HG02571 (cell line): ENCODE results near the gene MAGI1.
"Not testable (repeated sequence)": the region's sequence is repeated elsewhere in the genome, so short reads cannot be mapped to it uniquely, and the experiment has no call there.

Source experiments
- ATAC-seq: cut with Tn5 transposase; IDR thresholded peaks from one replicate; pipeline ENCODE4 v1.9.1; 2021; ENCODE audit warnings: mild to moderate bottlenecking, moderate library complexity; ENCODE audit not compliant: unreplicated experiment

The MAGI1 gene

DNA sequence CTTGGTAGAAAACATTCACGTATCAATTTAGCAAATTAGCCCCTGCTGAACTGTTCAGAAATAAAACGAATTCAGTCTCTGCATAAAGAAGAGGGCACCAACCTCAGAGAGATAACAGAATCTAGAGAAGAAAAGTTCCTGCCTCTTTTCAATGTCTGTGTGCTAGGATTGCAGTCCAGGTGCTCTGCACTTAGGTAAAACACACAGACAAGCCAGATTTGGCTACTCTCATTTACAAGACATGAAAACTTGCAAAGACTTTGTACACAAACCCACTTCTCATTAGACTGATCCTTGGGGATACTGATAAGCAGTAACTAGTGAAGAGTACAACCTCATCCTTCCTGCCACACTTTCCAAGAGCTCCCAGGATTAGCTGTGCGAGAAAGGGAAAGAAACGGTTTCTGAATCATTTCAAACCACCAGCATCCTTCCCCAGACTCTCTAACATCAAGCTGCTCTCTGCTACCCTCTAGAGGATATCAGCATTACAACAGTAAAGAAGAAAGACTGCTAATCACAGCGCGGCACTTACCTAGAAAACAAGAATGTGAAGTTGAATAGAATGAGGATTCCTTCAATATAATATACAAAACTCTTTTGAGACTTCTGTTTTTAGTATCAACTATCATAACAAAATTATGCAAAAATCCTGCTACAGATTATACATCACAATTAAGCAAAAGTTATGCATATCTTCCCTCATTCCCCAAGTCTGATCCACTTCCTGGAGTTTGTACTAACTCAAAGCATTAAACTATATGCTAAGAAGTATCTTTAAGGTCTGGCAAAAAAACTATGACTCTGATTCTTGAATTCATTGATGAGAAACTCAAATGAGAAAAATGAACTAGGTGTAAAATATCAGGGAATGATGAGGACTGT, 306.4 kb downstream of the MAGI1 start:
- ATAC-seq: peak; percentile 71

DNA sequence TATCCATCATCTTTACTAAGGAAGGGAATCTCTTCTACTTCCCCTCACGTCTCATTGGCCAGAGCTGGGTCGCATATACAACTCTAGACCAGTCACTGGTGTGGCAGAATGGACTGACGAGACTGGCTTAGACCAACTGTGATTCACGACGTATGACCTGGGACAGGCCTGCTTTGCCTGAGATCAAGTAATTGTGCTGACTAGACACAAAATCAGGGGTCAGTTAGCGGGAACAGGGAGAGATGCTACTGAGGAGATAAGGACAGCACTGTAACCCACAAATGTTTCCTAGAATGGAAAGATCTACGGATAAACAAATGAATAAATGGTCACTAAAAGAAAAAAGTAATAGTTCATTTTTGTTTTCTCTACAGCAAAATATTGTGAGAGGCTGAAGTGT, 308.3 kb downstream of the MAGI1 start:
- ATAC-seq: no peak

DNA sequence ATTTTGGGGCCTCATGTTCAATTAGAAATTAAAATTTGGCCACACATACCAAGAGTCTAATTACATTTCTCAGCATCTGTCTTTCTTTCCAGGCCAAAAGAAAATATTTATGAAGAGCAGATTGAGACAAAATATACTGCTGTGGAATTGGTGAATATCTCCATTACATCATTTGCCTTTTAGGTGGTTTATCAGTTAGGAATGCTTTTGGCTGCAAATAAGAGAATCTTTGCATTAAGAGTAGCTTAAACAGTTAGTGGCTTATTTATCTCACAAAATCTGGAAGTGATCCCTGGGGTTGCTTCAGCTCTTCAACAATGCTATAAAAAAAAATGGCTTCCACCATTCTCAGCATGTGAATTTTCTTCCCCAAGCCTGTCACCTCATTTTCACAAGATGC, 308.7 kb downstream of the MAGI1 start:
- no peak for ATAC-seq

DNA sequence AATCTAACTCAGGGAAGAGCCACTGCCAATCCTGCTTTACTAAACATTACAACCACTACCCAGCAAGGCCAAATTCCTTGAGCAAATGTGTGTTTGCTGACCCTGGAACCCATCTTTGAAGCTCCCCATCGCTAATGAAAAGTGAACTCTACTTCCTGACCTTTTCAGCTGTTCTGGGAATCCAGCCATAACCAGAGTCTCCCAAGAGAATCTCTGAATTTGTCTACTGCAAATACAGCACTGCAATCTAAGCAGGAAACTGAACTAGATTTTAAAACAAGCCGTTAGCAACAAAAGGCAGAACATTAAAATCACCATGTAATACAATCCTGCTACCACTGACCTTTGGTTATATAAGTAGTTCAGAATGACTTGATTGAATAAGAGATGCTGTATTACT, 309.2 kb downstream of the MAGI1 start:
- no peak for ATAC-seq

DNA sequence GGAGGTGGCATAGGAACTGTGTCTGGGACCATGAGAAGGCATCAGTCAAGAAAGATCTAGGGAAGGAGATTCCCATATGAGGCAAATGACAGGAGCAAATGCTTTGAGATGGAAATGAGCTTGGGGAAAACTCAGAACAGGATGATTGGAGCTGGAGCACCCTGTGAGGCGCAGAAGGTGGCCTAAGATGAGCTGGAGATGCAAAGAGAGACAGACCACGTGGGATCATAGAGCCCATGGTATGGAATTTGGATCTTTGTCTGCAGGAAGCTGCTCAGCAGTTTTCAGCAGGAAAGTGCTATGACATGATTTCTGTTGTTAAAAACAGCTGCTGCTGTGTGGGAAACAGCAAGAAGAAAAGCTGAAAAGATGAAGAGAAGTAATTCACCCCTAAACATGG, 310.6 kb downstream of the MAGI1 start:
- no peak for ATAC-seq

DNA sequence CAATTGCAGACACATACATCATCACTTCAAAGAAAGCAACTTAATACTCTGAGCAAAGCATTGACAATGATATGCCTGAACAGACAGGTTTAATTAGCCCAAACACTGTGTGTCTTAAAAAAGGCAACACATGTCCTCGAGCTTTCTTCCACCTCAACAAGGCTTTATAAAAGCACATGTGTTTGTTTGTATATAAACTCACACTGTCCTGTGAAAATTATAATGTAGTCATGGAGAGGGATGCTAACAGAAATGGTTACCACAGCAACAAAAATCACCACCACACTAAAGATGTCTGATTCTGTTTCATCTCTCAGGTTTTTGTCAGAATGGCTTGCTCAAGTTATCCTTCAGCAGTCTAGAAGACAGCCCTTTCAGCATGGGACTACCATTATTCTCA, 314.7 kb downstream of the MAGI1 start:
- no peak for ATAC-seq

DNA sequence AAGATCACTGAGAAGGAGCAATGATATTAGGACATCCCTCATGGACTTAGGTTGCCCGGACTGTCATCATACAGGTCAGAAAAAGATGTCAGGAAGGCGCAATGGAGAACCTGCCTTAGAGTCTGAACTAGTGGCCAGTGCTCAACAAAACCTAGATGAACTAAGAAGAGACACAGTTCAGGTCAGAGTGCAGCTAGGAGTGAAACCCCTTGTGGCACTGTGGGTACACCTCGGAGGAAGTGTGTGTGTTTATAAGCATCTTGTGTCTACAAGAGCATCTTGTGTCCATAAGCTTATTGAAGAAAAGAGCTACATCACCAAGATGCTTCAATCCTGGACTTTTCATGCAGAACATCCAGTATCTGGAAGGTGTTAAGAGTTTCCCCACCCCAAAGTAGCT, 315.7 kb downstream of the MAGI1 start:
- ATAC-seq: no peak

DNA sequence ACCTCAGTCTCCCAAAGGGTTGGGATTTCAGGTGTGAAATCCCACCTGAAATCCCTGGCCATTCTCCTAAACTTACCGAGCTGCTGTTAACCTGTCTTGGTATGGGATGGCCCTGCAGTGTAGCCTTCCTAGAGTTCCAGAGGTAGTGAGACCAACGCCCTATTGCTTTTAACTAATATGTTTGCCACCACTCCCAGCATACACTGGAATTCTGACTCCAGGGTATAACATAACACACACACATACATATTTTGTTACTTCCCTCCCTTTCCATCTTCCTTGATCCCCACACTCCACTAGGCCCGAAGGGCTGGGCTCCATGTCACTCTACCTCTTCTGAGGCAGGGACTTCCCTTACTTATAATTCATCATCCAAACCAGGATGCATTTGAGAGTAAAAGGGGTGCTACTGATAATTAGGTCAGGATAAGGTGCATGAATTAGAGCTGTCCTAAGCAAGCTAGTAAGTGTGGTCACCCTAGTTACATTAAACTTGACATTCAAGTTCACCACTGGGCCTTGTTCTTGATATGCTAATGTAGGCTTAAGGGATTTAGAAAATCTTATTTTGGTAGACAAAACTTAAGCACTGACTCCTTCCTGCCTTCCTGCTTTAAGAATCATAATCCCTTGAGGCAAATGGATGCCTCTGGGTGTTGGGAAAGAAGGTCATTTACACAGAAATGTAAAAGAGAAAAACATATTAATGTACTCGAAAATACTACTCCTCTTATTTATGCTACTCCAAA, 317.6 kb downstream of the MAGI1 start:
- ATAC-seq: no peak

DNA sequence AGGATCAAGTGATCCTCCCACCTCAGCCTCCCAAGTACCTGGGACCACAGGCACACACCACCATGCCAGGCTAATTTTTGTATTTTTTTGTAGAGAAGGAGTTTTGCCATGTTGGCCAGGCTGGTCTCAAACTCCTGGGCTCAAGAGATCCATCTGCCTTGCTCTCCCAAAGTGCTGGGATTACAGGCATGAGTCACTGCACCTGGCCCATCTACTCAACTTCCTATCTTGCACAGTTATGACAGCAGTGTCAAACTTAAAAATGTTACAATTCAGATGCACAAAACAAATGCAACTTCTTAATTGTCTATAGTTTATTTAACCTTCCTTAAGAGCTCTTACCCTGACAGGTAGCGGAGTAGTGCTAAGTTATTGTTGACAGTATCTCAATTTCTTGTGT, 319.1 kb downstream of the MAGI1 start:
- ATAC-seq: not testable (repeated sequence)

DNA sequence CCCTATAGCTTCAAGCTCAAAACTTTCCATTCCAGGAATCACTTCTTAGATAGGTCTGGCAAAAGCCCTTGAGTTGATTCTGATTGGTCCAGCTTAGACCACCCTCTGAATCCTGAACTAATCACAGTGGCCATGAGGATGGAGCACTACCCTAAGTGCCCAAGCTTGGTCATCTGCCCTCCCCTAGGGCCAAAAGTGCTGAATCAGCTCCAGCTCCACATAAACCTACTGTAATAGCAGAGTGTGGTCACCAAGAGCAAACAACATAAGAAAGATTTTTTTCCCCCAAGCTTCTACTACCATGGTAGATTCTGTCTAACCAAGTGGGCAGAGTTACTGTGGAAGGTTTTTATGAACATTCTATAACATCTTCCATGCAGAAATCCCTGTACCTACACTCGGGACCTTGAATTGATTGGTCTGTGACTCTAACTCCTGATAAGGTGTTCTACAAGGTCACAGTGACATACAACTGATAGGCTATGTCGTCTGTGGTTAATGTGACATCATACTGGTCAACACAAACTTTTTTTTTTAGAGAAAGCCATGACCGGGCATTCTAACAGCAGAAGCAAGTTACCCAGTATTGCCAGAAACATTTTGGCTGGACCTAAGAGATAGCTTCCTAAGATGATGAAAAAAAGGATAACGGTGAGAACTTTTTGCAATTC, 320.9 kb downstream of the MAGI1 start:
- ATAC-seq: no peak

DNA sequence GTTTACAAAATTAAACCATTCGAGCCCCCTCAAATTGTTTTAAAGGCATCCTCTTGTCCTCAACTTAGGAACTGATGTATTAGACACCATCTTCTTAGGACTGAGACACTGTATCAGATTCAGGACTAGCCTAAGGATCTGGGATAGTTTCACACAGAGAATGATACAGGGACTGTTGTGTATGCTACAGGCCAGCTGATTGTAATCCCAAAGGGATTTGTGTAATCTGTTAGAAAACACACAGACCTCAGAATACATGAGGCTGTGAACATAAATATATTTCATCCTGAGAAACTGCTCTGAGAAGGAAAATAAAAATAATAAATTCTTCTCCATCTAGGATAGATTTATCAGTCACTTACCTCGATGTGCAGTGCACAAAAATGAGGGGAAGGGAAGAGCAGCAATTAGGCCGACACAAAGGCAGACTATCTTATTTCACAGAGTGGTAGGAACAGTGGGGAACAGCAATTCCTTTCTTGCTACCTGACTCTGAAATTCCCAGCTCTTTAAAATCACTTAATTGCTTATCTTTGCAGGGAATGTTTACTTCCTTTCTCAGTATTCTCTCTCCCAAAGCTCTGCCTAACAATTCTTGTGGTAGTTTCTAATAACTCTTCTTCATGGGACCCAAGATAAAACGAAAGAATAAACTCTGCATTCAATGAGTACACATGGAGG, 322.5 kb downstream of the MAGI1 start:
- no peak for ATAC-seq

DNA sequence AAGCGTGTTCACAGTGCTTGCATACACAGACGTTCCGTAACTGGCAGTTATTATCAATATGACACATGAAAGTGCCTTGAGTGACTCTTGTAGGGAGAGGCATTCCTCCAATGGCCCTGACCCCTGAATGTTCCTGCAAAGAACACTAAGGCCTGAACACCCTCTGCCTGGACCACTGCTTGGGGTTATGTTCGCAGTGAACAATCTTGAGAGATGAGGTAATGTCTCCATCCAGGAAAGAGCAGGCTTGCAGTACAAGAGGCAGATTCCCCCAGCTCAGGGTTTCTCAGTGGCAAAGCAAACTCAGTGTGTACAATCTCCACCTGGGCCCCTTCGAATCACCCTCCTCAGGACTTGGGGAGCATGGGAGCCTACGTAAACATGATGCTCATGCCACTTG, 324.6 kb downstream of the MAGI1 start:
- ATAC-seq: no peak

DNA sequence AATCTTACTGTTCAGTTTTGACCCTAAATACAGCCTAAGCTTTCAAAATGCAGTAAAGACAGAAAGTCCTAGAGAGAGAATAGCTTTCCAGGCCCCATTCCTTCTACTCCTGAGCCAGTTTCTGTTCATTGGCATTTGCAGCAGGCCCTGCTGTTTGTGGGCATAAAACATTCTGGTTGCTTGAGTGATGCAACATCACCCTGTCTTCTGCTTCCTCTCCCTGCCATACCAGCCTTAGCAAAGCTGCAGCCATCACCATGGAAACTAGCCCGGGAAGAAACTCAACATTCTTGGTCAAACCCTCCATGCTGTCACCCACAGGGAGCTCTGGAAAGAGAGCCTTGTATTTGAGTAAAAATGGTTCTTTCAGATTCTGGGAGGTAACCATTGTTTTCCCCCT, 325.7 kb downstream of the MAGI1 start:
- ATAC-seq: no peak

DNA sequence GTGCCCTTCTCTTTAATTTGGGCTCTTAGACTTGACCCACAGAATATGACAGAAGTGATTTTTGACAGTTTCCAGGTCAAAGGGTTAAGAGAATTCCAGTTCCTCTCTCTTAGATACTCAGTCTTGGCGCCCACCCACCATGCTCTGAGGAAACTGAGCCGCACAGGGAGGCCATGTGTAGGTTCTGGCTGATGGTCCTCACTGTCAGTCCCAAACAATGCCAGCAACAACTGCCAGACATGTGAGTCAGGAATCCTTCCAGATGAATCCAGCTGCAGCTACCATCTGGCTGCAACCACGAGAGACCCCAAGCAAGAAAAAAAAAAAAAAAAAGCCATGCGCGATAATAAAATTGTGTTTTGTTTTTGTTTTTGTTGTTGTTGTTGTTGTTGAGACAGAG, 326.6 kb downstream of the MAGI1 start:
- ATAC-seq: no peak

DNA sequence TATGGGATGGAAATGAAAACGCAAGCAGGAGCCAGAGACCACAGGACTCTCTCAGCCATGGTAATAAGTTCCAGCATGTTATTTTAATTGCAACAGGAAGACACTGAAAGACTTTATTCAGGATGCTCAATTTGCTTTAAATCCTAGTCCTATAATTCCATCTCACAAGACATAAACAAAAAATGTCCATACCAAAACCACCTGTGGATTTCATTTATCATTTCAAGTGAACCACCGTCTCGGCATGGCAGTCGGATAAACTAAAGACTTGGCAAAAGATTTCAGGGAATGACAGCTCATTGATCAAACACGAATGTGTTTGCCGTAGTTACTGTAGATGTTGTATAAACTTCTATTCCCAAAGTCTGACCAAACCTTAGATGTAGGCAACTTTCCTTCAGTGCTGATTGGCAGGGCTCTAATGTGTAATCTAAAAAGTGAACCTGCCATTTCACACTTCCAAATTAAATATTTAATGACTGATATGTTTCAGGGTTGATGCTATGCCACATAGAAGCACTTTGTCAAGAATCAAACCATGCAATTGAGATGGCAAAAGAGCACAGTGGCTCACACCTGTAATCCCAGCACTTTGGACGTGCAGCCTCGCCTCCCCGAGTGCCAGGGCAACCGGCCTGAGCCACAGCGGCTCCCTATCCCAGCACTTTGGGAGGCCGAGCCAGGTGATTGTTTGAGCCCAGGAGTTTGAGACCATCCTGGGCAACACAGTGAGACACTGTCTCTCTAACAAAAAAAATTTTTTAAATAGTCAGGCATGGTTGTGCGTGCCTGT, 331.7 kb downstream of the MAGI1 start:
- ATAC-seq: no peak

DNA sequence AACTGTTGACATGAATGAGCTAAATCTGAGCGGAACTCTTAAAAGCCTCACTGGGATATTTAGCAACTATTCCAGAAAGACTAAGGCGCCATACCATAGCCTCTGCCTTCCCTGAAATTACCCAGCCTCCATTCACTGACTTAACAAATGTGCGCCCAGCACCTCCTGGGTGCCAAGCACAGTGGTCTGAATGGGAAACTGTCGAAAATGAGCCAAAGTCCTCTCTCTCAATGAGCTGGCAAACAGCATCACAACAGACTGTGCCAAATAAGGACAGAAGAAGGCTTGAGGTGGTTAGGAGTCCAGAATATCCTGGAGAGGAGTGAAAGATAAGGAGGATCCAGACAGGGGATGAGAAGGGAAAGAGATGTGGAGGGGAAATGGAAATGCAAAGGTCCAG, 332.4 kb downstream of the MAGI1 start:
- no peak for ATAC-seq

DNA sequence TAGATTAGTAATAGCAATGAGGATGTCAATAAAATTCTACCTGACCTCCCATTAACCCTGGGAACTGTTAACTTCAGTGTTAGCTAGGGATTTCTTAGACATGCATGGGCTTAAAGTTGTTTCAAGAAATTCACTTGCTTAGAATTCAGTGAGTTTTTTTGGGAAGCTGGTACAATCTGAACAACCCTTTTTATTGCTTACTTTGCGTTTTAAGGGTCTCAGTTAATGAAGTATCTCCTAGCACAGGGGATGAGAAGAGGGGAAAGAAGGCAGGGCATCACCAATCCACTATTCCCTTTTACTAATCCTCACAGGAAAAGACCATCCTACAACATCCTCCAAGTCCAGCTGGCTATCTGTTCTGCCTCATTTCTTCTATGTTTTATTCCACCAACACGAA, 334.9 kb downstream of the MAGI1 start:
- no peak for ATAC-seq

DNA sequence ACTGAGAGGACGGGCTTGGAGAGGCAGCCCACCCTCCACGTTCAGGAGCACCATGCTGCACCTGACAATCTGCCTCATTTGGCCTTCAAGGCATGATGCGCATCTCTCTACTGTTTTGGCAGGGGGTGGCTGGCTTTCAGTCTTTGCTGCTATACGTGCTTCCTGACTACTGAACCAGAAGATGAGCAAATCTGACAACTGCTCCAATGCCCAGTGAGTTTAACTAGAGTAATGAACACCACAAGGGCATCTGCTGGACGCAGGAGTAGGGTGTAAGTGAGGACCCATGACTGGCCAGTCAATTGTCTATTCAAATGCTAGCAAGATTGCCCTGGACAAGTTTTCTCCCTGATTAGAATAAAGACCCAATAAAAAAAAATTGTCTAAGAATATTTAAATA, 335.7 kb downstream of the MAGI1 start:
- no peak for ATAC-seq

DNA sequence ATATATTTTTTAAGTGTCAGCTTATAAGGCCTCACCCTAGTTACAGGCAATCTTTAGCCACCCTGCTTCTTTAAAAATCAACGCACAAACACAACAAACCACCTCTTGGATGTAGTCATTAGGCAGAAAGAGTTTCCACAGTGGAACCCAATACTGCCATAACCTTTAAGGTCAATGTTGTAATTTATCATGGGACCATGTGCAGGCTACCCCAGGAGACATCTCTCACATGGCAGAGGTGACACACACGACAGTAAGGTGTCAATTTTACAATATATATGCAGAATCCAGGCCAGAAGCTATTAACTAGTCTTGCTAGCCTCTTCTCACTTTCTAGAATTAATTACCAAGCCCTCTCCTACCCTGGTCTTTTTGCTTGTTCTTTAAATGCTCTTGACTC, 336.5 kb downstream of the MAGI1 start:
- ATAC-seq: no peak

DNA sequence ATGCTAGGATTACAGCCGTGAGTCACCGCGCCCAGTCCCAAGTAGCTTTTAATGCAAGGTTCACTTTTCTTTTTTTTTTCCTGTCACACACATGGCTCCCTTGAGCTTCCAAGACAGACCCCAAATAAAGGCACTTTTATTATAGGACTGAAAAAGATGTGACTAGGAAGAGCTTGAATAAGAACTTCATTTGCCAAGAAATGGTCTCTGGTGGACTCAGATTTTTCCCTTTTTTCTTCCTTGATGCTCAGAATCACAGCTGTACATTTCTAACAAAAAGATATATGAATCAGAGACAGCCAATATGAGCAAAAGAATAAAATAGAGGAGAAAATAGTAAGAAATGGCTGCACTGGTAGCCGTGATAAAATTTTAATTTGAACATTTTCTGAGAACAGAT, 337.2 kb downstream of the MAGI1 start:
- ATAC-seq: no peak
